Adrenal gland (tissue), 5 donors: ENCODE results near the gene COL17A1.

ENCODE experiments used
- CTCF ChIP-seq, 6 experiments: fragments of 450-650 bp in 4 of 6; fragments of 200-600 bp in 2 of 6; sonication (generic) in 1 of 6; IDR thresholded peaks; 1 replicate in 5 of 6; 2 replicates in 1 of 6; pipeline versions ENCODE4 v1.5.1 to v1.8.0; 2016 to 2021; ENCODE audit warnings: antibody characterized with exemption in 6 of 6, mild to moderate bottlenecking in 2 of 6, moderate library complexity in 1 of 6
- POLR2A ChIP-seq, 2 donors: fragments of 450-650 bp; IDR thresholded peaks; one replicate each; pipeline ENCODE4 v1.6.1; 2017; ENCODE audit warnings: antibody characterized with exemption in 2 of 2, mild to moderate bottlenecking in 2 of 2, moderate library complexity in 1 of 2
- donor health status: DM: no; HTN: no; CAD: no.

GRCh38 chr10:104127411-104127810 is 41.7 kb upstream of the COL17A1 start:
- TF ChIP-seq CTCF (IDR thresholded peaks at IDR 0.05) (no peak), POLR2A (IDR thresholded peaks at IDR 0.05) (no peak)
